GM12874 (cell line): ENCODE results near the gene NME9.

Source experiments
- TF ChIP-seq, protein P1 (sequence below): IDR thresholded peaks from 2 replicates; pipeline ENCODE4 v1.5.1; 2011; ENCODE audit warnings: low read depth, mild to moderate bottlenecking, control low read depth, low read length, moderate library complexity; ENCODE audit not compliant: insufficient read depth

The NME9 gene

DNA sequence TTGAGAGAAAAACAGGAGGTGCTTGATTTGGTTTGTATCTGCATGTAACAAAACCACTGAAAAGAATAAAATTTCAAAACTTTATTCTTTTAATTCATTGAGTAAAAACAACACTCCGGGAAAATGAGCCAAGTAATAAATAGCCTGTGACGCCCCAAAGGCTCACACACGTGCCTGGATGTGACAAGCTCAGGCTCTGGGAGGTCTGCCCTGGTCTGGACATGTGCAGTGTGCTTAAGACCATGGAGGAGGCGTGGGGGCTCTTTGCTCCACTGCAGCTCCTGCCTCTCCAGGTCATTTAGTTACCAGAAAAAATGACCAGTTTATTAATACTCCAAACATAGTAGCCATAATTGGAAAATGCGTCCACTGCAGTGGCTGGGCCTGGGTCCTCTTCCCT lies 8.6 kb upstream of the NME9 start:
- TF ChIP-seq, protein P1, sequence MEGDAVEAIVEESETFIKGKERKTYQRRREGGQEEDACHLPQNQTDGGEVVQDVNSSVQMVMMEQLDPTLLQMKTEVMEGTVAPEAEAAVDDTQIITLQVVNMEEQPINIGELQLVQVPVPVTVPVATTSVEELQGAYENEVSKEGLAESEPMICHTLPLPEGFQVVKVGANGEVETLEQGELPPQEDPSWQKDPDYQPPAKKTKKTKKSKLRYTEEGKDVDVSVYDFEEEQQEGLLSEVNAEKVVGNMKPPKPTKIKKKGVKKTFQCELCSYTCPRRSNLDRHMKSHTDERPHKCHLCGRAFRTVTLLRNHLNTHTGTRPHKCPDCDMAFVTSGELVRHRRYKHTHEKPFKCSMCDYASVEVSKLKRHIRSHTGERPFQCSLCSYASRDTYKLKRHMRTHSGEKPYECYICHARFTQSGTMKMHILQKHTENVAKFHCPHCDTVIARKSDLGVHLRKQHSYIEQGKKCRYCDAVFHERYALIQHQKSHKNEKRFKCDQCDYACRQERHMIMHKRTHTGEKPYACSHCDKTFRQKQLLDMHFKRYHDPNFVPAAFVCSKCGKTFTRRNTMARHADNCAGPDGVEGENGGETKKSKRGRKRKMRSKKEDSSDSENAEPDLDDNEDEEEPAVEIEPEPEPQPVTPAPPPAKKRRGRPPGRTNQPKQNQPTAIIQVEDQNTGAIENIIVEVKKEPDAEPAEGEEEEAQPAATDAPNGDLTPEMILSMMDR: no peak

GRCh38 chr3:138336454-138336999 lies 6.9 kb upstream of the NME9 start:
- TF ChIP-seq, protein P1: no peak

GRCh38 chr3:138334608-138335007 lies 5.0 kb upstream of the NME9 start:
- TF ChIP-seq, protein P1: no peak

DNA sequence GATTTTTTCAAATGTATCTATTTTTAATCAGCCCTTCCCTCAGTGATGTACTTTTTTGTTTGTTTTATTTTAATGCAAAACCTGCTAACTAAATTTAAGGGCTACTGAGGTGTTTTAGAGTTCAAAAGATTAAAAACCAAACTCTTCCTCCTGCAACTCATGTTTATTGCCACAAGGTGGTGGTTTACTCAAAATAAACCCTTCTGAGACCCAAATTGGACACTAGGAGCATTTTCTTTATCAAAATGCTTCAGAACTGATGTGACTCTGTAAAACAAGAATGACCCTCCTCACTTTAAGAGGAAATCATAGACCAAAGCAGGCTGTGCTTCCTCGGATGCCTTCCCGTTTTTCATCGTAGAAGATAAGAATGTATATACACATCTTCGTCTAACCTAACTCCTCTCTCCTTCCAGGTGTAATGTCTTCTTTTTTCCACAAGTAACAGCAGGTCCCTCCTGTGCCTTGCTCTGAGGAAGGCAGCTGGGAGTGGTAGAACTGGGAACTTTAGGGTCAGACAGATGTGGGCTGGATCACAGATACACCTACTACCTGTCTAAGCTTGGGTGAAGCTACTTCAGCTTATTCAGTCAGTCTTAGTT lies 2.9 kb upstream of the NME9 start:
- TF ChIP-seq, protein P1: peak; percentile 20; the same call in 1 of the 2 replicates

- TF ChIP-seq, protein P1: no peak
These were observed 1.7 kb upstream of the NME9 start for GRCh38 chr3:138331143-138331894.

DNA sequence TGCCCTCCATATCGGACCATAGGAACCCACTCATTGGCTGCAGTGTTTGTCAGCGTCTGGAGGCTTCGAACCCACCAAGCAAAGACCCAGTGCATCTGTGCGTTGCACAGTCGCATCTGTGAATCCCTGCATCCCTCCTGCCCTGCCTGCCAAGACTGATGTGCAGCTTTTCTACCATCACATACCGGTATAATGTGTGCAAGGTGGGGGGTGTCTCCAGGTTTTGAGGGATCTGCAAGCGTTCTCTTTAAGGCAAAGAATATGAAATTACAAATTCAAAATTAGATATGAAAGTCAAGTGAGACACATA lies 288 bp upstream of the NME9 start:
- TF ChIP-seq, protein P1: no peak

DNA sequence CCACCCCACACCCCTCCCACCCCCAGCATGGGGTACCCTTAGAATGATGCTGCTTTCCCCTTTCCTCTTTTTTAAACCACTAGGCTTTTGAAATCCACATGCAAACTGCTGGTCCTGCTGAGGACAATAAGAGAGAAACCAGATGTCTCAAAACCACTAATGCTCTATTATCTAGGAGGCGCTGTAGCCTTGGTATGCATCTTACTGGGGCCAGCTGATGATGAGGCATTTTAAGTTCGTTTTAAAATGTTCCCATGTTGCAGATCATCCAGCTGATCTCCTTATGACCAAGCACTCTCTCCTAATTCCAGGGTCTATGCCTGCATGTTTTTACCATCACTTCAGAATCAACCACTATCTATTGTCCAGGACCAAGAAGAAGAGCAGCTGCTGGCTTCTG lies 1.3 kb downstream of the NME9 start:
- TF ChIP-seq, protein P1: no peak
